GM23338 (cell line): Measurements from ENCODE around the gene SLC51A. TPM values are rescaled to one million over a fixed set of nuclear protein-coding genes. Genes with fewer than 3 reads are reported as not detected.
"Not testable (repeated sequence)": the region's sequence is repeated elsewhere in the genome, so short reads cannot be mapped to it uniquely, and the experiment has no call there.

Experiments
- ATAC-seq: fragments of 200-7000 bp; cut with Tn5 transposase; 3 replicates; pipeline ENCODE4 v1.9.1; 2020
- DNase-seq: peaks from one replicate; pipeline ENCODE4 v3.0.0-alpha.2; 2015; ENCODE audit warnings: low spot score
- H2AFZ ChIP-seq: fragments of 200-600 bp; sonication (generic); 2 replicates; pipeline ENCODE4 v1.8.0; 2016; ENCODE audit warnings: antibody characterized with exemption, mild to moderate bottlenecking, moderate library complexity
- H3F3A ChIP-seq: fragments of 200-600 bp; sonication (generic); replicated peaks from 2 replicates; pipeline ENCODE4 v1.8.0; 2017; ENCODE audit warnings: antibody characterized with exemption, mixed run types, low read depth
- H3K27ac ChIP-seq: fragments of 200-600 bp; sonication (generic); 2 replicates; pipeline ENCODE4 v1.6.1; 2016; ENCODE audit warnings: low read depth
- H3K27me3 ChIP-seq: fragments of 200-600 bp; sonication (generic); 2 replicates; pipeline ENCODE4 v1.8.0; 2016; ENCODE audit warnings: mild to moderate bottlenecking, mixed run types, moderate library complexity; ENCODE audit not compliant: insufficient read depth
- H3K36me3 ChIP-seq: fragments of 200-600 bp; sonication (generic); 2 replicates; pipeline ENCODE4 v1.8.0; 2016; ENCODE audit warnings: mild to moderate bottlenecking; ENCODE audit not compliant: insufficient read depth
- H3K4me1 ChIP-seq: fragments of 200-600 bp; sonication (generic); 2 replicates; pipeline ENCODE4 v1.8.0; 2016; ENCODE audit warnings: mild to moderate bottlenecking, moderate library complexity; ENCODE audit not compliant: insufficient read depth
- H3K4me2 ChIP-seq: fragments of 200-600 bp; sonication (generic); 2 replicates; pipeline ENCODE4 v1.7.1; 2017; ENCODE audit warnings: mixed run types
- H3K4me3 ChIP-seq: fragments of 200-600 bp; sonication (generic); 2 replicates; pipeline ENCODE4 v1.6.1; 2016; ENCODE audit warnings: mixed run types
- H3K79me2 ChIP-seq: fragments of 200-600 bp; sonication (generic); replicated peaks from 2 replicates; pipeline ENCODE4 v1.8.0; 2017; ENCODE audit warnings: mild to moderate bottlenecking; ENCODE audit not compliant: insufficient read depth
- H3K9me2 ChIP-seq: fragments of 200-600 bp; sonication (generic); 2 replicates; pipeline ENCODE4 v1.8.0; 2017; ENCODE audit not compliant: insufficient read depth
- H4K20me1 ChIP-seq: fragments of 200-600 bp; sonication (generic); replicated peaks from 2 replicates; pipeline ENCODE4 v1.8.0; 2017; ENCODE audit warnings: mild to moderate bottlenecking; ENCODE audit not compliant: insufficient read depth
- H3K27ac Mint-ChIP-seq: 2 replicates; pipeline ENCODE4 v1.8.0; 2020; ENCODE audit warnings: inconsistent platforms, mild to moderate bottlenecking, moderate library complexity, mixed read lengths
- H3K27me3 Mint-ChIP-seq: 3 replicates; pipeline ENCODE4 v1.8.0; 2022; ENCODE audit warnings: low read depth, mild to moderate bottlenecking, moderate library complexity, mixed read lengths, inconsistent platforms; ENCODE audit not compliant: insufficient read depth, poor library complexity
- H3K36me3 Mint-ChIP-seq: 3 replicates; pipeline ENCODE4 v1.8.0; 2021; ENCODE audit warnings: low read depth, mild to moderate bottlenecking, inconsistent platforms, moderate library complexity, mixed read lengths
- H3K4me1 Mint-ChIP-seq: 3 replicates; pipeline ENCODE4 v1.8.0; 2020; ENCODE audit warnings: mild to moderate bottlenecking, inconsistent platforms, mixed read lengths
- H3K4me3 Mint-ChIP-seq: 3 replicates; pipeline ENCODE4 v1.8.0; 2021; ENCODE audit warnings: moderate library complexity, mild to moderate bottlenecking, inconsistent platforms, mixed read lengths
- H3K9me3 Mint-ChIP-seq: 3 replicates; pipeline ENCODE4 v1.8.0; 2020; ENCODE audit warnings: moderate library complexity, mild to moderate bottlenecking, inconsistent platforms, mixed read lengths
- EZH2 ChIP-seq: fragments of 200-600 bp; sonication (generic); IDR thresholded peaks from one replicate; pipeline ENCODE4 v1.8.0; 2017; ENCODE audit warnings: antibody characterized with exemption, mild to moderate bottlenecking, low read depth; ENCODE audit not compliant: unreplicated experiment
- EZH2phosphoT487 ChIP-seq: fragments of 200-600 bp; sonication (generic); IDR thresholded peaks from one replicate; pipeline ENCODE4 v1.8.1; 2018; ENCODE audit warnings: antibody characterized with exemption; ENCODE audit not compliant: unreplicated experiment
- JUNB ChIP-seq: IDR thresholded peaks from one replicate; pipeline ENCODE4 v1.6.1; 2016; ENCODE audit warnings: antibody characterized with exemption; ENCODE audit not compliant: unreplicated experiment
- NANOG ChIP-seq: IDR thresholded peaks from 2 replicates; pipeline ENCODE4 v1.6.1; 2016; ENCODE audit warnings: antibody characterized with exemption, borderline replicate concordance
- POLR2AphosphoS5 ChIP-seq: IDR thresholded peaks from 2 replicates; pipeline ENCODE4 v1.6.1; 2016; ENCODE audit warnings: antibody characterized with exemption, low read depth
- STAT1 ChIP-seq: IDR thresholded peaks from one replicate; pipeline ENCODE4 v1.6.1; 2016; ENCODE audit warnings: antibody characterized with exemption; ENCODE audit not compliant: unreplicated experiment
- ZNF114 ChIP-seq: fragments of 250-450 bp; sonication (Bioruptor Pico); IDR thresholded peaks from 2 replicates; pipeline ENCODE4 v1.5.0; 2020; ENCODE audit warnings: mild to moderate bottlenecking, moderate library complexity
- ZNF331 ChIP-seq: fragments of 250-450 bp; sonication (Bioruptor Pico); IDR thresholded peaks from 2 replicates; pipeline ENCODE4 v1.5.0; 2020; ENCODE audit warnings: low read depth, mild to moderate bottlenecking, moderate library complexity
- polyA plus RNA-seq: library from polyadenylated mRNA; unstranded; fragments of >200 nt; fragmentation: Nextera tagmentation; extraction: Ambion mirVana; gene quantifications from 2 replicates; pipeline ENCODE4 v1.2.1, GENCODE V29; 2016
- total RNA-seq: library from RNA; depleted of rRNA; stranded (reverse); fragments of >200 nt; shearing (Covaris generic); gene quantifications from 2 replicates; pipeline ENCODE4 v1.2.3, GENCODE V29; 2014
- TF ChIP-seq, protein P1 (sequence below): fragments of 250-450 bp; sonication (Bioruptor Pico); IDR thresholded peaks from 2 replicates; pipeline ENCODE4 v1.5.0; 2020; ENCODE audit warnings: mild to moderate bottlenecking, moderate library complexity
- TF ChIP-seq, protein P2 (sequence below), 2 experiments: fragments of 200-600 bp in 1 of 2; sonication (generic) in 1 of 2; conservative IDR thresholded peaks; 2 replicates each; pipeline versions ENCODE4 v1.5.1 to v1.6.1; 2016 to 2017; ENCODE audit warnings: antibody characterized with exemption in 2 of 2, low read depth in 2 of 2, mild to moderate bottlenecking in 2 of 2, moderate library complexity in 1 of 2
- TF ChIP-seq, protein P3 (sequence below): IDR thresholded peaks from 2 replicates; pipeline ENCODE4 v1.6.1; 2016; ENCODE audit warnings: antibody characterized with exemption

The SLC51A gene
- total and polyA plus RNA-seq, 2 experiments from 2014 or later: 4.0 to 6.7 TPM

DNA sequence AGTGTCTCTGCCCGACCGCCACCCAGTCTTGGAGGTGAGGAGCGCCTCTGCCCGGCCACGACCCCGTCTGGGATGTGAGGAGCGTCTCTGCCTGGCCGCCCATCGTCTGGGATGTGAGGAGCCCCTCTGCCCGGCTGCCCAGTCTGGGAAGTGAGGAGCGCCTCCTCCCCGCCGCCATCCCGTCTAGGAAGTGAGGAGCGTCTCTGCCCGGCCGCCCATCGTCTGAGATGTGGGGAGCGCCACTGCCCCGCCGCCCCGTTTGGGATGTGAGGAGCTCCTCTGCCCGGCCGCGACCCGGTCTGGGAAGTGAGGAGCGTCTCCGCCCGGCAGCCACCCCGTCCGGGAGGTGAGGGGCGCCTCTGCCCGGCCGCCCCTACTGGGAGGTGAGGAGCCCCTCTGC is 27.8 kb downstream of the SLC51A start:
- not testable (repeated sequence) for H3K27ac ChIP-seq, H3K4me3 ChIP-seq, H3K9me2 ChIP-seq, H3K27me3 Mint-ChIP-seq, H3K4me2 ChIP-seq, H3K79me2 ChIP-seq, H3K27me3 ChIP-seq, DNase-seq, H3K4me3 Mint-ChIP-seq, H3K4me1 ChIP-seq, H2AFZ ChIP-seq, H3K4me1 Mint-ChIP-seq, H3K27ac Mint-ChIP-seq, ATAC-seq, H3F3A ChIP-seq, H3K36me3 ChIP-seq, H4K20me1 ChIP-seq
- peaks cover 54% of the 10 kb centered on the region for H3K36me3 Mint-ChIP-seq
- H3K9me3 Mint-ChIP-seq: peaks cover 12% of the 10 kb centered on the region; the same call in 2 of the 3 replicates

DNA sequence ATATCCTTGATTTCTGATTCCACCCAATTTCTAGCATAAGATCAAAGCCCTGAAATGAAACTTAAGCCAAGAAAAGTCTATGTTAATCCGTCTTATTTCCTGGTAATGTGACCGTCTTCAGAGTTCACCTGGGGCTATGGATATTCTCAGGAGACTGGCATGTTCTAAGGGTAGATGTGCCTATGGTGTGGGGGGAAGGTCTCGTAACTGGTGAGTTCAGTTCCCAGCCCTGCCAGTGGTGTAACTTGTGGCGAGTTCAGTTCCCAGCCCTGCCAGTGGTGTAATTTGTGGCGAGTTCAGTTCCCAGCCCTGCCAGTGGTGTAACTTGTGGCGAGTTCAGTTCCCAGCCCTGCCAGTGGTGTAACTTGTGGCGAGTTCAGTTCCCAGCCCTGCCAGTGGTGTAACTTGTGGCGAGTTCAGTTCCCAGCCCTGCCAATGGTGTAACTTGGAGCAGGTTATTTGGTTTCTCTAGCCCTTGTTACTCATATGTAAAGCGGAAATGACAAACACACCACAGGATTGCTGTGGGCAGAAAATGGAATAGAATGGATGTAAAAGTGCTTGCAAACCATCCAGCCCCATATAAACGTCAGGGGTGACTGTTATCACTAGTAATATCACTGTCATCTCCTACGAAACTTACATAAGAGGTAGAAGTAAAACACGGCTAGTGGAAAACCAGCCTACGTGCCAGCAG is 30.4 kb downstream of the SLC51A start:
- no peaks in the 10 kb centered on the region for H3K27me3 ChIP-seq
- no peak overlapping the region for H3K27ac ChIP-seq
- H4K20me1 ChIP-seq: peaks cover 4% of the 10 kb centered on the region; the same call in 1 of the 2 replicates
- DNase-seq (no peak), ATAC-seq (no peak)
- Mint-ChIP-seq H3K4me3 (no peak overlapping the region), H3K36me3 (peaks cover 45% of the 10 kb centered on the region), H3K27me3 (peaks cover 1% of the 10 kb centered on the region), H3K4me1 (no peaks in the 10 kb centered on the region), H3K27ac (no peak overlapping the region), H3K9me3 (peaks cover 12% of the 10 kb centered on the region; the same call in 2 of the 3 replicates)
- H3K79me2 ChIP-seq: no peaks in the 10 kb centered on the region
- no peak overlapping the region for H3K4me2 ChIP-seq
- no peak overlapping the region for H3K4me3 ChIP-seq
- no peaks in the 10 kb centered on the region for H3K36me3 ChIP-seq
- H3K4me1 ChIP-seq: no peaks in the 10 kb centered on the region
- H2AFZ ChIP-seq: no peak overlapping the region
- 0 out of 2 replicates have a peak, but pooled peaks cover 2% of the 10 kb centered on the region for H3F3A ChIP-seq
- no peaks in the 10 kb centered on the region for H3K9me2 ChIP-seq
- TF ChIP-seq, protein P1, sequence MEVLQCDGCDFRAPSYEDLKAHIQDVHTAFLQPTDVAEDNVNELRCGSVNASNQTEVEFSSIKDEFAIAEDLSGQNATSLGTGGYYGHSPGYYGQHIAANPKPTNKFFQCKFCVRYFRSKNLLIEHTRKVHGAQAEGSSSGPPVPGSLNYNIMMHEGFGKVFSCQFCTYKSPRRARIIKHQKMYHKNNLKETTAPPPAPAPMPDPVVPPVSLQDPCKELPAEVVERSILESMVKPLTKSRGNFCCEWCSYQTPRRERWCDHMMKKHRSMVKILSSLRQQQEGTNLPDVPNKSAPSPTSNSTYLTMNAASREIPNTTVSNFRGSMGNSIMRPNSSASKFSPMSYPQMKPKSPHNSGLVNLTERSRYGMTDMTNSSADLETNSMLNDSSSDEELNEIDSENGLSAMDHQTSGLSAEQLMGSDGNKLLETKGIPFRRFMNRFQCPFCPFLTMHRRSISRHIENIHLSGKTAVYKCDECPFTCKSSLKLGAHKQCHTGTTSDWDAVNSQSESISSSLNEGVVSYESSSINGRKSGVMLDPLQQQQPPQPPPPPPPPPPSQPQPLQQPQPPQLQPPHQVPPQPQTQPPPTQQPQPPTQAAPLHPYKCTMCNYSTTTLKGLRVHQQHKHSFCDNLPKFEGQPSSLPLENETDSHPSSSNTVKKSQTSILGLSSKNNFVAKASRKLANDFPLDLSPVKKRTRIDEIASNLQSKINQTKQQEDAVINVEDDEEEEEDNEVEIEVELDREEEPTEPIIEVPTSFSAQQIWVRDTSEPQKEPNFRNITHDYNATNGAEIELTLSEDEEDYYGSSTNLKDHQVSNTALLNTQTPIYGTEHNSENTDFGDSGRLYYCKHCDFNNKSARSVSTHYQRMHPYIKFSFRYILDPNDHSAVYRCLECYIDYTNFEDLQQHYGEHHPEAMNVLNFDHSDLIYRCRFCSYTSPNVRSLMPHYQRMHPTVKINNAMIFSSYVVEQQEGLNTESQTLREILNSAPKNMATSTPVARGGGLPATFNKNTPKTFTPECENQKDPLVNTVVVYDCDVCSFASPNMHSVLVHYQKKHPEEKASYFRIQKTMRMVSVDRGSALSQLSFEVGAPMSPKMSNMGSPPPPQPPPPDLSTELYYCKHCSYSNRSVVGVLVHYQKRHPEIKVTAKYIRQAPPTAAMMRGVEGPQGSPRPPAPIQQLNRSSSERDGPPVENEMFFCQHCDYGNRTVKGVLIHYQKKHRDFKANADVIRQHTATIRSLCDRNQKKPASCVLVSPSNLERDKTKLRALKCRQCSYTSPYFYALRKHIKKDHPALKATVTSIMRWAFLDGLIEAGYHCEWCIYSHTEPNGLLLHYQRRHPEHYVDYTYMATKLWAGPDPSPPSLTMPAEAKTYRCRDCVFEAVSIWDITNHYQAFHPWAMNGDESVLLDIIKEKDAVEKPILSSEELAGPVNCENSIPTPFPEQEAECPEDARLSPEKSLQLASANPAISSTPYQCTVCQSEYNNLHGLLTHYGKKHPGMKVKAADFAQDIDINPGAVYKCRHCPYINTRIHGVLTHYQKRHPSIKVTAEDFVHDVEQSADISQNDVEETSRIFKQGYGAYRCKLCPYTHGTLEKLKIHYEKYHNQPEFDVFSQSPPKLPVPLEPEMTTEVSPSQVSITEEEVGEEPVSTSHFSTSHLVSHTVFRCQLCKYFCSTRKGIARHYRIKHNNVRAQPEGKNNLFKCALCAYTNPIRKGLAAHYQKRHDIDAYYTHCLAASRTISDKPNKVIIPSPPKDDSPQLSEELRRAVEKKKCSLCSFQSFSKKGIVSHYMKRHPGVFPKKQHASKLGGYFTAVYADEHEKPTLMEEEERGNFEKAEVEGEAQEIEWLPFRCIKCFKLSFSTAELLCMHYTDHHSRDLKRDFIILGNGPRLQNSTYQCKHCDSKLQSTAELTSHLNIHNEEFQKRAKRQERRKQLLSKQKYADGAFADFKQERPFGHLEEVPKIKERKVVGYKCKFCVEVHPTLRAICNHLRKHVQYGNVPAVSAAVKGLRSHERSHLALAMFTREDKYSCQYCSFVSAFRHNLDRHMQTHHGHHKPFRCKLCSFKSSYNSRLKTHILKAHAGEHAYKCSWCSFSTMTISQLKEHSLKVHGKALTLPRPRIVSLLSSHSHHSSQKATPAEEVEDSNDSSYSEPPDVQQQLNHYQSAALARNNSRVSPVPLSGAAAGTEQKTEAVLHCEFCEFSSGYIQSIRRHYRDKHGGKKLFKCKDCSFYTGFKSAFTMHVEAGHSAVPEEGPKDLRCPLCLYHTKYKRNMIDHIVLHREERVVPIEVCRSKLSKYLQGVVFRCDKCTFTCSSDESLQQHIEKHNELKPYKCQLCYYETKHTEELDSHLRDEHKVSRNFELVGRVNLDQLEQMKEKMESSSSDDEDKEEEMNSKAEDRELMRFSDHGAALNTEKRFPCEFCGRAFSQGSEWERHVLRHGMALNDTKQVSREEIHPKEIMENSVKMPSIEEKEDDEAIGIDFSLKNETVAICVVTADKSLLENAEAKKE: no peak
- TF ChIP-seq, protein P2, sequence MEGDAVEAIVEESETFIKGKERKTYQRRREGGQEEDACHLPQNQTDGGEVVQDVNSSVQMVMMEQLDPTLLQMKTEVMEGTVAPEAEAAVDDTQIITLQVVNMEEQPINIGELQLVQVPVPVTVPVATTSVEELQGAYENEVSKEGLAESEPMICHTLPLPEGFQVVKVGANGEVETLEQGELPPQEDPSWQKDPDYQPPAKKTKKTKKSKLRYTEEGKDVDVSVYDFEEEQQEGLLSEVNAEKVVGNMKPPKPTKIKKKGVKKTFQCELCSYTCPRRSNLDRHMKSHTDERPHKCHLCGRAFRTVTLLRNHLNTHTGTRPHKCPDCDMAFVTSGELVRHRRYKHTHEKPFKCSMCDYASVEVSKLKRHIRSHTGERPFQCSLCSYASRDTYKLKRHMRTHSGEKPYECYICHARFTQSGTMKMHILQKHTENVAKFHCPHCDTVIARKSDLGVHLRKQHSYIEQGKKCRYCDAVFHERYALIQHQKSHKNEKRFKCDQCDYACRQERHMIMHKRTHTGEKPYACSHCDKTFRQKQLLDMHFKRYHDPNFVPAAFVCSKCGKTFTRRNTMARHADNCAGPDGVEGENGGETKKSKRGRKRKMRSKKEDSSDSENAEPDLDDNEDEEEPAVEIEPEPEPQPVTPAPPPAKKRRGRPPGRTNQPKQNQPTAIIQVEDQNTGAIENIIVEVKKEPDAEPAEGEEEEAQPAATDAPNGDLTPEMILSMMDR (conservative IDR thresholded peaks at IDR 0.05; ENCODE audit: low read depth in 2 of 2): no peak
- TF ChIP-seq, protein P3, sequence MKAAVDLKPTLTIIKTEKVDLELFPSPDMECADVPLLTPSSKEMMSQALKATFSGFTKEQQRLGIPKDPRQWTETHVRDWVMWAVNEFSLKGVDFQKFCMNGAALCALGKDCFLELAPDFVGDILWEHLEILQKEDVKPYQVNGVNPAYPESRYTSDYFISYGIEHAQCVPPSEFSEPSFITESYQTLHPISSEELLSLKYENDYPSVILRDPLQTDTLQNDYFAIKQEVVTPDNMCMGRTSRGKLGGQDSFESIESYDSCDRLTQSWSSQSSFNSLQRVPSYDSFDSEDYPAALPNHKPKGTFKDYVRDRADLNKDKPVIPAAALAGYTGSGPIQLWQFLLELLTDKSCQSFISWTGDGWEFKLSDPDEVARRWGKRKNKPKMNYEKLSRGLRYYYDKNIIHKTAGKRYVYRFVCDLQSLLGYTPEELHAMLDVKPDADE: no peak
- TF ChIP-seq ZNF114 (no peak), ZNF331 (CRISPR knock-in tag) (no peak), NANOG (no peak), STAT1 (no peak), JUNB (no peak), EZH2 (no peak), POLR2AphosphoS5 (no peak), EZH2phosphoT487 (no peak)
